ENCODE results near the gene CDC42EP3.

Gene CDC42EP3

GRCh38 chr2:37663390-37663789 lies 8.1 kb downstream of the CDC42EP3 start:
- no peak for DNase-seq (ENCODE audit: low spot score)
- TF ChIP-seq CTCF (IDR thresholded peaks at IDR 0.05; ENCODE audit: extremely low read depth, insufficient read depth, missing control alignments) = no peak
- in situ Hi-C loops (cut with MboI; ENCODE audit: low pct_unique_long_range_greater_than_20kb, low sequenced_read_pairs, unreplicated experiment) = no loop called here

GRCh38 chr2:37659723-37660122 lies 11.7 kb downstream of the CDC42EP3 start:
- in situ Hi-C loops (cut with MboI; ENCODE audit: low pct_unique_long_range_greater_than_20kb, low sequenced_read_pairs, unreplicated experiment) = no loop called here
- no peak for TF ChIP-seq CTCF (IDR thresholded peaks at IDR 0.05; ENCODE audit: extremely low read depth, insufficient read depth, missing control alignments)
- DNase-seq (ENCODE audit: low spot score) = no peak

GRCh38 chr2:37658682-37659081 lies 12.8 kb downstream of the CDC42EP3 start:
- in situ Hi-C loops (cut with MboI; ENCODE audit: low pct_unique_long_range_greater_than_20kb, low sequenced_read_pairs, unreplicated experiment) = no loop called here
- DNase-seq (ENCODE audit: low spot score) = no peak
- no peak for TF ChIP-seq CTCF (IDR thresholded peaks at IDR 0.05; ENCODE audit: extremely low read depth, insufficient read depth, missing control alignments)

- DNase-seq (ENCODE audit: low spot score) = no peak
- TF ChIP-seq CTCF (IDR thresholded peaks at IDR 0.05; ENCODE audit: extremely low read depth, insufficient read depth, missing control alignments) = no peak
- in situ Hi-C loops (cut with MboI; ENCODE audit: low pct_unique_long_range_greater_than_20kb, low sequenced_read_pairs, unreplicated experiment) = no loop called here
Measured at GRCh38 chr2:37657471-37657870, 14.0 kb downstream of the CDC42EP3 start.

GRCh38 chr2:37656512-37657423 lies 14.7 kb downstream of the CDC42EP3 start:
- DNase-seq (ENCODE audit: low spot score) = no peak
- no peak for TF ChIP-seq CTCF (IDR thresholded peaks at IDR 0.05; ENCODE audit: extremely low read depth, insufficient read depth, missing control alignments)
- in situ Hi-C loops (cut with MboI; ENCODE audit: low pct_unique_long_range_greater_than_20kb, low sequenced_read_pairs, unreplicated experiment) = no loop called here

- no peak for TF ChIP-seq CTCF (IDR thresholded peaks at IDR 0.05; ENCODE audit: extremely low read depth, insufficient read depth, missing control alignments)
- in situ Hi-C loops (cut with MboI; ENCODE audit: low pct_unique_long_range_greater_than_20kb, low sequenced_read_pairs, unreplicated experiment) = no loop called here
- peak; percentile 83 for DNase-seq (ENCODE audit: low spot score)
Measured at GRCh38 chr2:37654932-37655841, 16.3 kb downstream of the CDC42EP3 start.
